DND-41 (cell line): Measurements from ENCODE around the gene TDRD7.
"Not testable (repeated sequence)": the region's sequence is repeated elsewhere in the genome, so short reads cannot be mapped to it uniquely, and the experiment has no call there.

Experiments
- ATAC-seq: fragments of 200-7000 bp; cut with Tn5 transposase; 3 replicates; pipeline ENCODE4 v1.9.1; 2021; ENCODE audit warnings: low read depth; ENCODE audit not compliant: insufficient read depth
- DNase-seq: peaks from one replicate; pipeline ENCODE4 v3.0.0-alpha.2; 2020
- H2AFZ ChIP-seq: 2 replicates; pipeline ENCODE4 v1.6.0; 2012; ENCODE audit warnings: low read depth, low read length
- H3K27ac ChIP-seq: 2 replicates; pipeline ENCODE4 v1.5.1; 2012; ENCODE audit warnings: low read length, inconsistent platforms
- H3K27me3 ChIP-seq: fragments of 200-600 bp; sonication (generic); 2 replicates; pipeline ENCODE4 v1.6.0; 2012; ENCODE audit warnings: low read length, mild to moderate bottlenecking, inconsistent platforms; ENCODE audit not compliant: insufficient read depth, poor library complexity
- H3K36me3 ChIP-seq: 2 replicates; pipeline ENCODE4 v1.5.1; 2012; ENCODE audit warnings: low read length, inconsistent platforms; ENCODE audit not compliant: insufficient read depth
- H3K4me1 ChIP-seq: 2 replicates; pipeline ENCODE4 v1.5.1; 2012; ENCODE audit warnings: mild to moderate bottlenecking, low read length; ENCODE audit not compliant: insufficient read depth
- H3K4me2 ChIP-seq: 2 replicates; pipeline ENCODE4 v1.6.0; 2012; ENCODE audit warnings: mild to moderate bottlenecking, moderate library complexity, low read length, inconsistent platforms; ENCODE audit not compliant: insufficient read depth
- H3K4me3 ChIP-seq, 2 experiments: fragments of 200-600 bp in 1 of 2; shearing (Covaris generic) in 1 of 2; 2 replicates each; pipeline ENCODE4 v1.5.1; 2012 to 2016; ENCODE audit warnings: inconsistent platforms in 2 of 2, low read length in 2 of 2, mild to moderate bottlenecking in 2 of 2, low read depth in 1 of 2, moderate library complexity in 1 of 2
- H3K79me2 ChIP-seq: 2 replicates; pipeline ENCODE4 v1.6.0; 2012; ENCODE audit warnings: low read length, inconsistent platforms; ENCODE audit not compliant: insufficient read depth
- H3K9ac ChIP-seq: 2 replicates; pipeline ENCODE4 v1.6.0; 2012; ENCODE audit warnings: low read depth, mild to moderate bottlenecking, inconsistent platforms, low read length, moderate library complexity
- H3K9me3 ChIP-seq: 2 replicates; pipeline ENCODE4 v1.5.1; 2012; ENCODE audit warnings: low read length, moderate library complexity, mild to moderate bottlenecking, inconsistent platforms; ENCODE audit not compliant: insufficient read depth, severe bottlenecking
- H4K20me1 ChIP-seq: 2 replicates; pipeline ENCODE4 v1.6.0; 2012; ENCODE audit warnings: low read length; ENCODE audit not compliant: insufficient read depth
- EZH2 ChIP-seq: IDR thresholded peaks from 3 replicates; pipeline ENCODE4 v1.6.1; 2012; ENCODE audit warnings: borderline replicate concordance, low read depth, mild to moderate bottlenecking, moderate library complexity, low read length, inconsistent platforms; ENCODE audit not compliant: severe bottlenecking
- TF ChIP-seq, protein P1 (sequence below): IDR thresholded peaks from 2 replicates; pipeline ENCODE4 v1.5.1; 2012; ENCODE audit warnings: borderline replicate concordance, low read length, moderate library complexity, mild to moderate bottlenecking; ENCODE audit not compliant: poor library complexity, severe bottlenecking; ENCODE audit errors: extremely low read depth

Gene TDRD7

DNA sequence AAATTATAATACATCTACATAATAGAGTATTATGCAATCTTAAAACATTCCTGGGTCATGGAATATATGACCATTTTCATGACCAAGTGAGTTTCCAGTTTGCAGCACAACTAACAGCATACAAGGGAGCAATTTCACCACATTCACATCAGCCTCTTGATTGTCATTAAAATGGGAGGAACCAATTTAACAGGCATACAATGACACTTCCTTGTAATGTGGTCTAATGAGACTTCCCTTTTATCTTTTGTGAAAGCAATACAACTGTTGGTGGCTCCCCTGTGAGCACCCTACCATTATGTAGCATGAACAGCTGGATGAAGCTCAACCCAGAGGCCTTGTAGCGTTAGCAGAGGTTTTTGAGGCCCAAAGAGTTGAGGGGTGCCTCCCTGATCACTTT lies 76.0 kb downstream of the TDRD7 start:
- Histone ChIP-seq H3K9me3 (no peaks in the 10 kb centered on the region), H3K79me2 (no peaks in the 10 kb centered on the region), H4K20me1 (no peaks in the 10 kb centered on the region), H3K27ac (no peak overlapping the region), H3K36me3 (peaks cover 4% of the 10 kb centered on the region; the same call in 1 of the 2 replicates), H3K9ac (no peak overlapping the region), H3K4me3 (no peak overlapping the region), H2AFZ (no peak overlapping the region), H3K27me3 (no peaks in the 10 kb centered on the region), H3K4me1 (no peaks in the 10 kb centered on the region), H3K4me2 (no peak overlapping the region)
- TF ChIP-seq, protein P1, sequence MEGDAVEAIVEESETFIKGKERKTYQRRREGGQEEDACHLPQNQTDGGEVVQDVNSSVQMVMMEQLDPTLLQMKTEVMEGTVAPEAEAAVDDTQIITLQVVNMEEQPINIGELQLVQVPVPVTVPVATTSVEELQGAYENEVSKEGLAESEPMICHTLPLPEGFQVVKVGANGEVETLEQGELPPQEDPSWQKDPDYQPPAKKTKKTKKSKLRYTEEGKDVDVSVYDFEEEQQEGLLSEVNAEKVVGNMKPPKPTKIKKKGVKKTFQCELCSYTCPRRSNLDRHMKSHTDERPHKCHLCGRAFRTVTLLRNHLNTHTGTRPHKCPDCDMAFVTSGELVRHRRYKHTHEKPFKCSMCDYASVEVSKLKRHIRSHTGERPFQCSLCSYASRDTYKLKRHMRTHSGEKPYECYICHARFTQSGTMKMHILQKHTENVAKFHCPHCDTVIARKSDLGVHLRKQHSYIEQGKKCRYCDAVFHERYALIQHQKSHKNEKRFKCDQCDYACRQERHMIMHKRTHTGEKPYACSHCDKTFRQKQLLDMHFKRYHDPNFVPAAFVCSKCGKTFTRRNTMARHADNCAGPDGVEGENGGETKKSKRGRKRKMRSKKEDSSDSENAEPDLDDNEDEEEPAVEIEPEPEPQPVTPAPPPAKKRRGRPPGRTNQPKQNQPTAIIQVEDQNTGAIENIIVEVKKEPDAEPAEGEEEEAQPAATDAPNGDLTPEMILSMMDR, result no peak
- TF ChIP-seq EZH2, result no peak
- ATAC-seq, result no peak
- no peak for DNase-seq

DNA sequence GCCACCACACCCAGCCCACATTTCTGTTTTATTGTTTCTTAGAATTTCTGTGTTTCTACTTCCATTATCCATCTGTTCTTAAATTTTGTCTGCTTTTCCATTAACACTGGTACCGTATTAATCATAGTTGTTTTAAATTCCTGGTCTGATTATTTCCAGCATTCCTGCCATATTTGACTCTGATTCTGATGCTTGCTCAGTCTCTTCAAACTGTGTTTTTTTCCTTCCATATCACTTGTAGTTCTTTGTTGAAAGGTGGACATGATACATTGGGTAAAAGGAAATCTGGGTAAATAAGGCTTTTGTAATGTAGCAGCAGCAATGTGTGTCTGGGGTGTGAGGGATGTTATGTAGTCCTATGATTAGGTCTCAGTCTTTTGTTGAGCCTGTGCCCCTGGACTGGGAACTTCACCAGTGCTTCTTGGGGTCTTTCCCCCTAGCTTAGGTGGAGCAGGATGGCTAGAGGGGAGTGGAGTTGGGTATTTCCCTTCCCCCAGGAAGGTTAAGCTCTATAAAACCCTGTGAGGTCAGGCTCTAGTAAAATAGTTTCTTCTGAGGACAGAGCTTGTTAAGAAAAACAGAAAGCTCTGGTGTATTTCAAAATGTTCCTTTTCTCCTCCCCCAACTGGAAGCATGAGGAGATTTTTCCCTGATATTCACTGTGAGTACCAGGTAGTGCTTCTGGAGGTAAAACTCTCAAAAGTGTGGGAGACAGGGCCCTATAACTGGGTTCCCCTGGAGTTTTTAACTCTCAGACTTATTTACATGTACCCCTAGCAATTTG lies 79.5 kb downstream of the TDRD7 start:
- H3K9ac ChIP-seq, result no peak overlapping the region
- H4K20me1 ChIP-seq, result no peaks in the 10 kb centered on the region
- no peaks in the 10 kb centered on the region for H3K27me3 ChIP-seq

DNA sequence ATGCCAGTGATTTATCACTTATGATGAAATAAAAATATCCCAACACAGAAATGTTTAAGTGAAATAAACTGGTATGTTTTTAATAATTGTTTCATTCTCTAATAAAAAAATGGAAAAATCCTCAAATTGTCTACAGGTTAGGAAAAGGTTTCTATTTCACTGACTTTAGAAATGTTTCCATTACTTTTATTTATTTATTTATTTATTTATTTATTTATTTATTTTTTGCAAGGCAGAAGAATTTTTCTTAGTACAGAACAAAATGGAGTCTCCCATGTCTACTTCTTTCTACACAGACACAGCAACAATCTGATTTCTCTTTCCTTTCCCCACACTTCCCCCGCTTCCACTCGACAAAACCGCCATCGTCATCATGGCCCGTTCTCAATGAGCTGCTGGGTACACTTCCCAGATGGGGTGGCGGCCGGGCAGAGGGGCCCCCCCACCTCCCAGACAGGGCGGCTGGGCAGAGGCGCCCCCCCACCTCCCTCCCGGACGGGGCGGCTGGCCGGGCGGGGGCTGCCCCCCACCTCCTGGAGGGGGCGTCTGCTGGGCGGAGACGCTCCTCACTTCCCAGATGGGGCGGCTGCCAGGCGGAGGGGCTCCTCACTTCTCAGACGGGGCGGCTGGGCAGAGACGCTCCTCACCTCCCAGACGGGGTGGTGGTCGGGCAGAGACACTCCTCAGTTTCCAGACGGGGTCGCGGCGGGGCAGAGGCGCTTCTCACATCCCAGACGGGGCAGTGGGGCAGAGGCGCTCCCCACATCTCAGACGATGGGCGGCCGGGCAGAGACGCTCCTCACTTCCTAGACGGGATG lies 85.9 kb downstream of the TDRD7 start:
- not testable (repeated sequence) for H3K9ac ChIP-seq, H2AFZ ChIP-seq, DNase-seq

More for the DNA sequence above, 79.5 kb downstream of the TDRD7 start:
- no peak overlapping the region for H2AFZ ChIP-seq
- H3K4me2 ChIP-seq, result no peak overlapping the region
- H3K4me1 ChIP-seq, result no peaks in the 10 kb centered on the region
- no peak for DNase-seq
- H3K9me3 ChIP-seq, result no peaks in the 10 kb centered on the region
- H3K4me3 ChIP-seq, result no peak overlapping the region
- no peak overlapping the region for H3K27ac ChIP-seq
- H3K79me2 ChIP-seq, result no peaks in the 10 kb centered on the region
- TF ChIP-seq, protein P1, result no peak
- TF ChIP-seq EZH2, result no peak
- no peak for ATAC-seq
- no peaks in the 10 kb centered on the region for H3K36me3 ChIP-seq

DNA sequence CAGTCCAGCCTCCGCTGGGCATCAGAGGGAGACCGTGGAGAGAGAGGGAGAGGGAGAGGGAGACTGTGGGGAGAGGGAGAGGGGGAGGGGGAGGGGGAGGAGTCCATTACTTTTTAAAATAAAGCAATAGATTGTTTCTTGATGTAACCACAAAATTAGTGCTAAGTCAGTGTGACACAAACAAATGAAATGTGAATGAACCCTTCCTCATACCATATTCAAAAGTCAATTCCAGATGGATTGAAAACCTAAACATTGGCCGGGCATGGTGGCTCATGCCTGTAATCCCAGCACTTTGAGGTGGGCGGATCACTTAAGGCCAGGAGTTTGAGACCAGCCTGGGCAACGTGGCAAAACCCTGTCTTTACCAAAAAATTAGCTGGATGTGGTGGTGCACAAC lies 87.0 kb downstream of the TDRD7 start:
- H3K4me1 ChIP-seq, H3K79me2 ChIP-seq, ATAC-seq, H3K9ac ChIP-seq, H3K36me3 ChIP-seq, DNase-seq, H3K4me3 ChIP-seq, H3K27ac ChIP-seq, H3K9me3 ChIP-seq, H4K20me1 ChIP-seq, H3K4me2 ChIP-seq, H2AFZ ChIP-seq: not testable (repeated sequence)
- peaks cover 25% of the 10 kb centered on the region for H3K27me3 ChIP-seq

More for the DNA sequence above, 85.9 kb downstream of the TDRD7 start:
- H3K79me2 ChIP-seq, H3K4me3 ChIP-seq, H3K4me1 ChIP-seq, H3K4me2 ChIP-seq, H3K27ac ChIP-seq, H3K36me3 ChIP-seq, H3K9me3 ChIP-seq, ATAC-seq, H4K20me1 ChIP-seq: not testable (repeated sequence)
- peaks cover 15% of the 10 kb centered on the region for H3K27me3 ChIP-seq
